GM20000 (cell line): ENCODE measurements around the gene GUCA2A.

Source experiments
- DNase-seq: peaks from one replicate; pipeline ENCODE4 v3.0.0; 2012; ENCODE audit warnings: low spot score
- TF ChIP-seq, protein P1 (sequence below): IDR thresholded peaks from 2 replicates; pipeline ENCODE4 v1.5.1; 2012; ENCODE audit warnings: mild to moderate bottlenecking, control low read depth; ENCODE audit errors: extremely low read depth, missing control alignments

GUCA2A gene

DNA sequence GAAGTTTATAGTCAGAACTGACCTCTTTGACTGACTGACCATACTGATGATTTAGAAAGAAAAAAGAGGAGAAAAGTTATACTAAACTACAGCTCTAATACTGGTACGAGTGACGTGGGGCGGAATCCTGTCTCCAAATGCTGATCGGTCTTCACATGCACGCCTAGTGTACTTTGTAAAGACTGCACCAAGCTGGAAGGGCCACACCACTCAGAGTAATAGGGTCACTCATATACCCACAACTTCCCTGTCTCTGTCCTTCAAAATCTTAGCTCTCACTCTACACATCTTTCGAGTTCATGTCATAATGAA is 19.4 kb upstream of the GUCA2A start:
- no peak for DNase-seq
- TF ChIP-seq, protein P1, sequence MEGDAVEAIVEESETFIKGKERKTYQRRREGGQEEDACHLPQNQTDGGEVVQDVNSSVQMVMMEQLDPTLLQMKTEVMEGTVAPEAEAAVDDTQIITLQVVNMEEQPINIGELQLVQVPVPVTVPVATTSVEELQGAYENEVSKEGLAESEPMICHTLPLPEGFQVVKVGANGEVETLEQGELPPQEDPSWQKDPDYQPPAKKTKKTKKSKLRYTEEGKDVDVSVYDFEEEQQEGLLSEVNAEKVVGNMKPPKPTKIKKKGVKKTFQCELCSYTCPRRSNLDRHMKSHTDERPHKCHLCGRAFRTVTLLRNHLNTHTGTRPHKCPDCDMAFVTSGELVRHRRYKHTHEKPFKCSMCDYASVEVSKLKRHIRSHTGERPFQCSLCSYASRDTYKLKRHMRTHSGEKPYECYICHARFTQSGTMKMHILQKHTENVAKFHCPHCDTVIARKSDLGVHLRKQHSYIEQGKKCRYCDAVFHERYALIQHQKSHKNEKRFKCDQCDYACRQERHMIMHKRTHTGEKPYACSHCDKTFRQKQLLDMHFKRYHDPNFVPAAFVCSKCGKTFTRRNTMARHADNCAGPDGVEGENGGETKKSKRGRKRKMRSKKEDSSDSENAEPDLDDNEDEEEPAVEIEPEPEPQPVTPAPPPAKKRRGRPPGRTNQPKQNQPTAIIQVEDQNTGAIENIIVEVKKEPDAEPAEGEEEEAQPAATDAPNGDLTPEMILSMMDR, result no peak

DNA sequence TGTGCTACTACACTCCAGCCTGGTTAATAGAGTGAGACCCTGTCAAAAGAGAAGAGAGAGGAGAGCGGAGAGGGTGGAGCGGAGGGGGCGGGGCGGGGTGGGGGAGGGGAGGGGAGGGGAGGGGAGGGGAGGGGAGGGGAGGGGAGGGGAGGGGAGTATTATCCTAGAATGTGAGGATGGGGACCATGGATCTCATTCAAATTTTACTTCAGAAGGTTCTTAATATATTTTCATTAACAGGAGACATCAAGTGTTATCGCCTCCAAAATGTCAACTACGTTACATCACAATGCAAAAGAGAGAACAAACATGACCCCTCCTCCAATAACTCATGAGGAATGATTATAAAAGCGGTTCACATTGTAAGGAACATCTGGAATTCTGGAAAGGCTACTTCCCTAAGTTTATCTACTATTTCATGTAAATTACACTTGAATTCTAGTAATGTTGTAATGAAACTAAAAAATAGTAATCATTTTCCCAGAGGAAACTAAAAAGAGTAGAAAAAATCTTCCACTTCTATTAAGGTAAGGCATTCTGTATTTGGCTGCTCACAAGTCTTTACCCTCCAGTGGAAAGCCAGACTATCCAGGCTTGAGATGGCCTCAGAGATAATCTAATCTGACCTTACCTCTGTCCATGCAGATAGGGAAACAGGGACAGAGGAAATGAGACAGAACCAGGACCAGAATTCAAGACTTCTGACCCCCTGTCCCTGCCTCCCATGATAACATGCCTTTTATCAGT is 18.8 kb upstream of the GUCA2A start:
- no peak for DNase-seq
- TF ChIP-seq, protein P1, result no peak

GRCh38 chr1:42181687-42182086 is 17.1 kb upstream of the GUCA2A start:
- no peak for DNase-seq
- TF ChIP-seq, protein P1, result no peak

DNA sequence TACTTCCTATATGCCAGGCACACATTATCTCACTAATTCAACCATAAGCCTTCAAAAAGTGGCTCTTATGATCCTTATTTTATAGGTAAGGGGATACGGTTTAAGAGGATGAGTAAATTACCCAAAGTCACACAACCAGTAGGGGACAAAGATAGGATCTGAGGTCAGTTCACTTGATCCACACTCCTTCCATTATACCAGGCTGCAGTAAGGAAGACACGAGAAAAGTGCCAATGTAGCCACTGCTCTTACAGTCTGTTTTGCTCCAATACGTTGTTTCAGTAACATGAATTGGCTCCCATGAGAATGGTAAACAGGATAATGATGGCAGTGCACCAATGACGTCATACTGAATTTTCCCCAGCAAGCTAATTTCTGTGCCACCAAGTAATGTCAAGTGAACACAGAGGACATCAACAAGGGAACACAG is 15.4 kb upstream of the GUCA2A start:
- no peak for DNase-seq
- TF ChIP-seq, protein P1, result no peak

GRCh38 chr1:42179275-42179674 is 14.7 kb upstream of the GUCA2A start:
- TF ChIP-seq, protein P1, result no peak
- DNase-seq, result no peak

GRCh38 chr1:42178249-42178648 is 13.7 kb upstream of the GUCA2A start:
- TF ChIP-seq, protein P1, result no peak

DNA sequence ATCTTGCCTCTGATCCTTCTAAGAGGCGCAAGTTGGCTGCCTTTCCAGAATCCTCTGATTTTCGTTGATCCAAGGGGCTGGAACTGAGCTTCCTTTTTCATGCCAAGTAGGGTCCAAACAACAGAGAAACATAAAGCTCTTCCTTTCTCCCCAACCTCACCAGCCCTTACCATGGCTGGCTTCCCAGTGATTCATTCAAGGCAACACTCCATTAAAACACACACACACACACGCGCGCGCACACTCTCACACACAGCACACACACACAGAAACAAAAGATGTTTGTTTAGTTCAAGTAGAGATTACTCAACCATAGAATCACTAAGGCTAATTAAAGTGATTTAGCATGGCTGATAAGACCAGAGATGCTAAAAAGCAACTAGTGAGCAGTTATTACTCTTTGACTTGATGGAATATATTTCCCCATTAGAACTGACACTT is 13.0 kb upstream of the GUCA2A start:
- DNase-seq, result no peak
- TF ChIP-seq, protein P1, result no peak

More at GRCh38 chr1:42178249-42178648, 13.7 kb upstream of the GUCA2A start:
- no peak for DNase-seq
